GM12878 (cell line): ENCODE results near the gene PASK. TPM values are rescaled to one million over a fixed set of nuclear protein-coding genes. Genes with fewer than 3 reads are reported as not detected.
A peak's percentile ranks its signal among the peaks of the same experiment; 100 is the strongest.

Experiments
- ASH2L ChIP-seq: fragments of 300-600, 200-600 bp; sonication (generic); IDR thresholded peaks from 2 replicates; pipeline ENCODE4 v1.6.1; 2017; ENCODE audit warnings: low read depth, mild to moderate bottlenecking, borderline replicate concordance
- BHLHE40 ChIP-seq, 2 experiments: fragments of 450-650 bp in 1 of 2; IDR thresholded peaks; 2 replicates each; pipeline ENCODE4 v1.6.1; 2011 to 2017; ENCODE audit warnings: low read depth in 2 of 2, borderline replicate concordance in 1 of 2, improper control_type of control experiment in 1 of 2, low read length in 1 of 2, mild to moderate bottlenecking in 1 of 2
- EP300 ChIP-seq, 2 experiments: fragments of 150-350 bp in 1 of 2; IDR thresholded peaks; 2 replicates each; pipeline ENCODE4 v1.6.1; 2011 to 2012; ENCODE audit warnings: low read depth in 2 of 2, low read length in 2 of 2, borderline replicate concordance in 1 of 2, improper control_type of control experiment in 1 of 2, inconsistent platforms in 1 of 2; ENCODE audit not compliant: control insufficient read depth in 1 of 2
- IKZF1 ChIP-seq: fragments of 450-650 bp; conservative IDR thresholded peaks from 2 replicates; pipeline ENCODE4 v1.6.1; 2017; ENCODE audit warnings: antibody characterized with exemption, mild to moderate bottlenecking
- KDM1A ChIP-seq: fragments of 200-600 bp; sonication (generic); IDR thresholded peaks from 2 replicates; pipeline ENCODE4 v1.6.1; 2016; ENCODE audit warnings: borderline replicate concordance
- MXI1 ChIP-seq: fragments of 150-350 bp; IDR thresholded peaks from 2 replicates; pipeline ENCODE4 v1.6.1; 2011; ENCODE audit warnings: low read depth, mild to moderate bottlenecking, inconsistent platforms, low read length, improper control_type of control experiment
- NBN ChIP-seq: fragments of 450-650 bp; IDR thresholded peaks from 2 replicates; pipeline ENCODE4 v1.6.1; 2016
- POLR2A ChIP-seq: IDR thresholded peaks from 2 replicates; pipeline ENCODE4 v1.6.1; 2011; ENCODE audit warnings: low read depth, mild to moderate bottlenecking, low read length
- RUNX3 ChIP-seq: IDR thresholded peaks from 2 replicates; pipeline ENCODE4 v1.6.1; 2012; ENCODE audit warnings: low read length, inconsistent platforms
- WRNIP1 ChIP-seq: IDR thresholded peaks from 2 replicates; pipeline ENCODE4 v1.6.1; 2011; ENCODE audit warnings: low read depth, low read length, improper control_type of control experiment, borderline replicate concordance
- polyA plus RNA-seq, 11 experiments: library from polyadenylated mRNA; depleted of rRNA in 4 of 11; unstranded in 6 of 11; stranded (reverse) in 5 of 11; fragments of >200 nt; fragmentation: Nextera tagmentation in 4 of 11; fragmentation: Illumina TruSeq in 1 of 11; extraction: Ambion mirVana in 4 of 11; extraction: Trizol in 1 of 11; gene quantifications; 1 replicate in 1 of 11; 2 replicates in 10 of 11; pipeline versions ENCODE4 v1.2.1 to v1.2.3, GENCODE V29; 2011 to 2016; ENCODE audit warnings: inconsistent platforms in 2 of 11, missing spikeins in 2 of 11, low read depth in 1 of 11
- total RNA-seq, 4 experiments: library from RNA; depleted of rRNA in 3 of 4; stranded (reverse); fragments of >200 nt in 3 of 4; fragmentation: Illumina TruSeq in 1 of 4; extraction: Trizol in 1 of 4; gene quantifications; 2 replicates each; pipeline versions ENCODE4 v1.2.1 to v1.2.3, GENCODE V29; 2013 to 2021
- TF ChIP-seq, protein P1 (sequence below), 3 experiments: IDR thresholded peaks in 2 of 3; conservative IDR thresholded peaks in 1 of 3; 2 replicates each; pipeline ENCODE4 v1.5.1; 2011; ENCODE audit warnings: low read depth in 3 of 3, low read length in 3 of 3, mild to moderate bottlenecking in 3 of 3, control low read depth in 2 of 3, moderate library complexity in 2 of 3, inconsistent platforms in 1 of 3, mixed read lengths in 1 of 3; ENCODE audit not compliant: control insufficient read depth in 2 of 3, insufficient read depth in 1 of 3; ENCODE audit errors: extremely low read depth in 1 of 3
- TF ChIP-seq, protein P2 (sequence below): fragments of 450-650 bp; IDR thresholded peaks from 2 replicates; pipeline ENCODE4 v1.6.1; 2018; ENCODE audit warnings: mild to moderate bottlenecking, low read depth, moderate library complexity; ENCODE audit not compliant: partially characterized antibody
- TF ChIP-seq, protein P3 (sequence below): IDR thresholded peaks from 2 replicates; pipeline ENCODE4 v1.6.1; 2011; ENCODE audit warnings: borderline replicate concordance, low read depth, mild to moderate bottlenecking, moderate library complexity, mixed read lengths, low read length; ENCODE audit not compliant: insufficient read depth; ENCODE audit errors: extremely low read length
- TF ChIP-seq, protein P4 (sequence below): fragments of 450-650 bp; IDR thresholded peaks from 2 replicates; pipeline ENCODE4 v1.6.1; 2017; ENCODE audit warnings: low read depth, mild to moderate bottlenecking, moderate library complexity
- TF ChIP-seq, protein P5 (sequence below): fragments of 450-650 bp; IDR thresholded peaks from 2 replicates; pipeline ENCODE4 v1.6.1; 2017; ENCODE audit warnings: mild to moderate bottlenecking, moderate library complexity
- TF ChIP-seq, protein P6 (sequence below): fragments of 450-650 bp; IDR thresholded peaks from 2 replicates; pipeline ENCODE4 v1.6.1; 2017; ENCODE audit warnings: borderline replicate concordance

PASK gene
- total and polyA plus RNA-seq, 10 of the 15 experiments (the other 5 are each of a cell fraction or from before 2014, with no cell fraction given): 9.6 to 62.2 (median 28.5) TPM

DNA sequence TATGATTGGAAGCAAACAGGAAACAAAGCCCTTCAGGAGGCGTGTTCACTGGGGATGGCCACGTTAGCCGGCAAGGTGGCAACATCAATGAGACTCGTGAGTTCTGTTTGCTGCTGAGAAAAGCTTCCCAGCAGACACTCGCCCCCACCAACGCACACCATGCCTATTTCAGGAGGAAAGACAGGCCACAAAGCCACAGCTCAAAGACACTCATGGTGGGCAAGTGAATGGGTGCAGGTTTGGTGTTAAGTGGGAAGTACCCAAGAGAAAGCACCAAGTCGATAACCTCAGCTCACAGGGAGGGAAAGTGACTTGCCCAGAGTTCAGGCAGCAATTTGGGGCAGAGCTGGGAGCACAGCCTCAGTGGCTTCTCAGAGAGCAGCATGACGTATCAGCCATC, 36.7 kb downstream of the PASK start (continued):
- TF ChIP-seq, protein P1, sequence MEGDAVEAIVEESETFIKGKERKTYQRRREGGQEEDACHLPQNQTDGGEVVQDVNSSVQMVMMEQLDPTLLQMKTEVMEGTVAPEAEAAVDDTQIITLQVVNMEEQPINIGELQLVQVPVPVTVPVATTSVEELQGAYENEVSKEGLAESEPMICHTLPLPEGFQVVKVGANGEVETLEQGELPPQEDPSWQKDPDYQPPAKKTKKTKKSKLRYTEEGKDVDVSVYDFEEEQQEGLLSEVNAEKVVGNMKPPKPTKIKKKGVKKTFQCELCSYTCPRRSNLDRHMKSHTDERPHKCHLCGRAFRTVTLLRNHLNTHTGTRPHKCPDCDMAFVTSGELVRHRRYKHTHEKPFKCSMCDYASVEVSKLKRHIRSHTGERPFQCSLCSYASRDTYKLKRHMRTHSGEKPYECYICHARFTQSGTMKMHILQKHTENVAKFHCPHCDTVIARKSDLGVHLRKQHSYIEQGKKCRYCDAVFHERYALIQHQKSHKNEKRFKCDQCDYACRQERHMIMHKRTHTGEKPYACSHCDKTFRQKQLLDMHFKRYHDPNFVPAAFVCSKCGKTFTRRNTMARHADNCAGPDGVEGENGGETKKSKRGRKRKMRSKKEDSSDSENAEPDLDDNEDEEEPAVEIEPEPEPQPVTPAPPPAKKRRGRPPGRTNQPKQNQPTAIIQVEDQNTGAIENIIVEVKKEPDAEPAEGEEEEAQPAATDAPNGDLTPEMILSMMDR (IDR thresholded peaks at IDR 0.05 in 2 of 3, conservative IDR thresholded peaks at IDR 0.05 in 1 of 3; ENCODE audit: control insufficient read depth in 2 of 3, extremely low read depth in 1 of 3, insufficient read depth in 1 of 3, low read depth in 3 of 3, low read length in 3 of 3): no peak
- TF ChIP-seq, protein P2, sequence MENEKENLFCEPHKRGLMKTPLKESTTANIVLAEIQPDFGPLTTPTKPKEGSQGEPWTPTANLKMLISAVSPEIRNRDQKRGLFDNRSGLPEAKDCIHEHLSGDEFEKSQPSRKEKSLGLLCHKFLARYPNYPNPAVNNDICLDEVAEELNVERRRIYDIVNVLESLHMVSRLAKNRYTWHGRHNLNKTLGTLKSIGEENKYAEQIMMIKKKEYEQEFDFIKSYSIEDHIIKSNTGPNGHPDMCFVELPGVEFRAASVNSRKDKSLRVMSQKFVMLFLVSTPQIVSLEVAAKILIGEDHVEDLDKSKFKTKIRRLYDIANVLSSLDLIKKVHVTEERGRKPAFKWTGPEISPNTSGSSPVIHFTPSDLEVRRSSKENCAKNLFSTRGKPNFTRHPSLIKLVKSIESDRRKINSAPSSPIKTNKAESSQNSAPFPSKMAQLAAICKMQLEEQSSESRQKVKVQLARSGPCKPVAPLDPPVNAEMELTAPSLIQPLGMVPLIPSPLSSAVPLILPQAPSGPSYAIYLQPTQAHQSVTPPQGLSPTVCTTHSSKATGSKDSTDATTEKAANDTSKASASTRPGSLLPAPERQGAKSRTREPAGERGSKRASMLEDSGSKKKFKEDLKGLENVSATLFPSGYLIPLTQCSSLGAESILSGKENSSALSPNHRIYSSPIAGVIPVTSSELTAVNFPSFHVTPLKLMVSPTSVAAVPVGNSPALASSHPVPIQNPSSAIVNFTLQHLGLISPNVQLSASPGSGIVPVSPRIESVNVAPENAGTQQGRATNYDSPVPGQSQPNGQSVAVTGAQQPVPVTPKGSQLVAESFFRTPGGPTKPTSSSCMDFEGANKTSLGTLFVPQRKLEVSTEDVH: no peak
- no peak for TF ChIP-seq KDM1A
- TF ChIP-seq WRNIP1: no peak
- TF ChIP-seq, protein P3, sequence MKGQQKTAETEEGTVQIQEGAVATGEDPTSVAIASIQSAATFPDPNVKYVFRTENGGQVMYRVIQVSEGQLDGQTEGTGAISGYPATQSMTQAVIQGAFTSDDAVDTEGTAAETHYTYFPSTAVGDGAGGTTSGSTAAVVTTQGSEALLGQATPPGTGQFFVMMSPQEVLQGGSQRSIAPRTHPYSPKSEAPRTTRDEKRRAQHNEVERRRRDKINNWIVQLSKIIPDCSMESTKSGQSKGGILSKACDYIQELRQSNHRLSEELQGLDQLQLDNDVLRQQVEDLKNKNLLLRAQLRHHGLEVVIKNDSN: no peak
- TF ChIP-seq POLR2A: 0 out of 2 replicates have a peak, but pooled peaks have one; percentile 16
- TF ChIP-seq, protein P4, sequence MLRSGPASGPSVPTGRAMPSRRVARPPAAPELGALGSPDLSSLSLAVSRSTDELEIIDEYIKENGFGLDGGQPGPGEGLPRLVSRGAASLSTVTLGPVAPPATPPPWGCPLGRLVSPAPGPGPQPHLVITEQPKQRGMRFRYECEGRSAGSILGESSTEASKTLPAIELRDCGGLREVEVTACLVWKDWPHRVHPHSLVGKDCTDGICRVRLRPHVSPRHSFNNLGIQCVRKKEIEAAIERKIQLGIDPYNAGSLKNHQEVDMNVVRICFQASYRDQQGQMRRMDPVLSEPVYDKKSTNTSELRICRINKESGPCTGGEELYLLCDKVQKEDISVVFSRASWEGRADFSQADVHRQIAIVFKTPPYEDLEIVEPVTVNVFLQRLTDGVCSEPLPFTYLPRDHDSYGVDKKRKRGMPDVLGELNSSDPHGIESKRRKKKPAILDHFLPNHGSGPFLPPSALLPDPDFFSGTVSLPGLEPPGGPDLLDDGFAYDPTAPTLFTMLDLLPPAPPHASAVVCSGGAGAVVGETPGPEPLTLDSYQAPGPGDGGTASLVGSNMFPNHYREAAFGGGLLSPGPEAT: peak; percentile 56; the same call in 1 of the 2 replicates
- TF ChIP-seq MXI1: peak; percentile 60; the same call in 1 of the 2 replicates
- TF ChIP-seq RUNX3: peak; percentile 89
- TF ChIP-seq BHLHE40 (IDR thresholded peaks at IDR 0.05; ENCODE audit: borderline replicate concordance in 1 of 2, low read depth in 2 of 2, low read length in 1 of 2): peak; percentile 77 to 80
- TF ChIP-seq IKZF1: peak; percentile 86
- no peak for TF ChIP-seq ASH2L
- TF ChIP-seq NBN: no peak
- TF ChIP-seq, protein P5, sequence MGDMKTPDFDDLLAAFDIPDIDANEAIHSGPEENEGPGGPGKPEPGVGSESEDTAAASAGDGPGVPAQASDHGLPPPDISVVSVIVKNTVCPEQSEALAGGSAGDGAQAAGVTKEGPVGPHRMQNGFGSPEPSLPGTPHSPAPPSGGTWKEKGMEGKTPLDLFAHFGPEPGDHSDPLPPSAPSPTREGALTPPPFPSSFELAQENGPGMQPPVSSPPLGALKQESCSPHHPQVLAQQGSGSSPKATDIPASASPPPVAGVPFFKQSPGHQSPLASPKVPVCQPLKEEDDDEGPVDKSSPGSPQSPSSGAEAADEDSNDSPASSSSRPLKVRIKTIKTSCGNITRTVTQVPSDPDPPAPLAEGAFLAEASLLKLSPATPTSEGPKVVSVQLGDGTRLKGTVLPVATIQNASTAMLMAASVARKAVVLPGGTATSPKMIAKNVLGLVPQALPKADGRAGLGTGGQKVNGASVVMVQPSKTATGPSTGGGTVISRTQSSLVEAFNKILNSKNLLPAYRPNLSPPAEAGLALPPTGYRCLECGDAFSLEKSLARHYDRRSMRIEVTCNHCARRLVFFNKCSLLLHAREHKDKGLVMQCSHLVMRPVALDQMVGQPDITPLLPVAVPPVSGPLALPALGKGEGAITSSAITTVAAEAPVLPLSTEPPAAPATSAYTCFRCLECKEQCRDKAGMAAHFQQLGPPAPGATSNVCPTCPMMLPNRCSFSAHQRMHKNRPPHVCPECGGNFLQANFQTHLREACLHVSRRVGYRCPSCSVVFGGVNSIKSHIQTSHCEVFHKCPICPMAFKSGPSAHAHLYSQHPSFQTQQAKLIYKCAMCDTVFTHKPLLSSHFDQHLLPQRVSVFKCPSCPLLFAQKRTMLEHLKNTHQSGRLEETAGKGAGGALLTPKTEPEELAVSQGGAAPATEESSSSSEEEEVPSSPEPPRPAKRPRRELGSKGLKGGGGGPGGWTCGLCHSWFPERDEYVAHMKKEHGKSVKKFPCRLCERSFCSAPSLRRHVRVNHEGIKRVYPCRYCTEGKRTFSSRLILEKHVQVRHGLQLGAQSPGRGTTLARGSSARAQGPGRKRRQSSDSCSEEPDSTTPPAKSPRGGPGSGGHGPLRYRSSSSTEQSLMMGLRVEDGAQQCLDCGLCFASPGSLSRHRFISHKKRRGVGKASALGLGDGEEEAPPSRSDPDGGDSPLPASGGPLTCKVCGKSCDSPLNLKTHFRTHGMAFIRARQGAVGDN: peak; percentile 77
- peak in 1 of 2 experiments; percentile 13; a peak in 1 of 4 replicates for TF ChIP-seq EP300 (IDR thresholded peaks at IDR 0.05; ENCODE audit: borderline replicate concordance in 1 of 2, control insufficient read depth in 1 of 2, low read depth in 2 of 2, low read length in 2 of 2)
- TF ChIP-seq, protein P6, sequence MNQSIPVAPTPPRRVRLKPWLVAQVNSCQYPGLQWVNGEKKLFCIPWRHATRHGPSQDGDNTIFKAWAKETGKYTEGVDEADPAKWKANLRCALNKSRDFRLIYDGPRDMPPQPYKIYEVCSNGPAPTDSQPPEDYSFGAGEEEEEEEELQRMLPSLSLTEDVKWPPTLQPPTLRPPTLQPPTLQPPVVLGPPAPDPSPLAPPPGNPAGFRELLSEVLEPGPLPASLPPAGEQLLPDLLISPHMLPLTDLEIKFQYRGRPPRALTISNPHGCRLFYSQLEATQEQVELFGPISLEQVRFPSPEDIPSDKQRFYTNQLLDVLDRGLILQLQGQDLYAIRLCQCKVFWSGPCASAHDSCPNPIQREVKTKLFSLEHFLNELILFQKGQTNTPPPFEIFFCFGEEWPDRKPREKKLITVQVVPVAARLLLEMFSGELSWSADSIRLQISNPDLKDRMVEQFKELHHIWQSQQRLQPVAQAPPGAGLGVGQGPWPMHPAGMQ: peak; percentile 47; the same call in 1 of the 2 replicates
